HCT116 (cell line): ENCODE data around the gene OTULINL. TPM values are rescaled to one million over a fixed set of nuclear protein-coding genes. Genes with fewer than 3 reads are reported as not detected.

Experiments
- ATAC-seq: fragments of 200-7000 bp; cut with Tn5 transposase; 2 replicates; pipeline ENCODE4 v1.9.1; 2020; ENCODE audit warnings: mild to moderate bottlenecking, moderate library complexity
- BruUV-seq: library from RNA; stranded (reverse); fragments of 400-500 nt; replicated peaks from 2 replicates; lab custom pipeline; 2021; lab: Mats Ljungman, UMichigan
- CTCF ChIA-PET: fragments of 300-600 bp; sonication (Branson Sonifier 250); formaldehyde crosslinking; loops from one replicate; lab custom pipeline; 2021; ENCODE audit warnings: antibody characterized with exemption; lab: Charles Lee
- POLR2A ChIA-PET: fragments of 300-600, 350-600 bp; sonication (Branson Sonifier 250); formaldehyde crosslinking; loops from one replicate; lab custom pipeline; 2021; ENCODE audit warnings: antibody characterized with exemption; lab: Charles Lee
- RAD21 ChIA-PET, 2 experiments: fragments of 300-600 bp; sonication (Branson Sonifier 250); formaldehyde crosslinking; loops; one replicate each; lab custom pipeline; 2023; ENCODE audit warnings: low total read pairs in 2 of 2; ENCODE audit not compliant: uncharacterized antibody in 2 of 2, unreplicated experiment in 2 of 2, low non-redundant PET in 1 of 2; lab: Charles Lee
- DNase-seq: peaks from one replicate; pipeline ENCODE4 v3.0.0-alpha.2; 2010; ENCODE audit warnings: low read depth, low spot score
- H2AFZ ChIP-seq: fragments of 200-600 bp; shearing (Covaris generic), sonication (generic); 2 replicates; pipeline ENCODE4 v1.6.1; 2017; ENCODE audit warnings: low read depth, mixed run types, mixed read lengths, antibody characterized with exemption, low read length; ENCODE audit not compliant: poor library complexity, severe bottlenecking
- H3K27ac ChIP-seq: 2 replicates; pipeline ENCODE4 v1.5.1; 2012; ENCODE audit warnings: low read depth, low read length
- H3K27me3 ChIP-seq: fragments of 200-600 bp; sonication (generic); 2 replicates; pipeline ENCODE4 v1.6.1; 2016; ENCODE audit warnings: mixed run types, low read length, mixed read lengths; ENCODE audit not compliant: insufficient read depth
- H3K36me3 ChIP-seq, 2 experiments: fragments of 200-500 bp in 1 of 2; fragments of 200-600 bp in 1 of 2; sonication (Bioruptor generic) in 1 of 2; sonication (generic) in 1 of 2; 2 replicates each; pipeline versions ENCODE4 v1.5.1 to v1.6.1; 2014 to 2016; ENCODE audit warnings: low read length in 2 of 2, inconsistent platforms in 1 of 2, mixed read lengths in 1 of 2, mixed run types in 1 of 2; ENCODE audit not compliant: insufficient read depth in 2 of 2, control insufficient read depth in 1 of 2
- H3K4me1 ChIP-seq, 2 experiments: fragments of 200-600 bp in 1 of 2; sonication (generic) in 1 of 2; 2 replicates each; pipeline versions ENCODE4 v1.5.1 to v1.6.1; 2012 to 2017; ENCODE audit warnings: low read length in 2 of 2, inconsistent platforms in 1 of 2, mild to moderate bottlenecking in 1 of 2, mixed read lengths in 1 of 2, mixed run types in 1 of 2, moderate library complexity in 1 of 2; ENCODE audit not compliant: insufficient read depth in 2 of 2, control insufficient read depth in 1 of 2
- H3K4me2 ChIP-seq: fragments of 200-600 bp; sonication (generic); 2 replicates; pipeline ENCODE4 v1.6.1; 2017; ENCODE audit warnings: mixed run types, low read length, mixed read lengths
- H3K4me3 ChIP-seq, 2 experiments: fragments of 200-600 bp in 1 of 2; sonication (generic) in 1 of 2; replicated peaks in 1 of 2; 2 replicates each; pipeline ENCODE4 v1.5.1; 2011 to 2016; ENCODE audit warnings: low read length in 2 of 2, control low read depth in 1 of 2, low read depth in 1 of 2, mild to moderate bottlenecking in 1 of 2, mixed read lengths in 1 of 2, mixed run types in 1 of 2
- H3K79me2 ChIP-seq: fragments of 200-600 bp; sonication (generic); 2 replicates; pipeline ENCODE4 v1.6.1; 2017; ENCODE audit warnings: mild to moderate bottlenecking, mixed run types, low read length, moderate library complexity, mixed read lengths; ENCODE audit not compliant: insufficient read depth
- H3K9ac ChIP-seq: fragments of 200-600 bp; sonication (generic); 2 replicates; pipeline ENCODE4 v1.6.1; 2016; ENCODE audit warnings: low read length, mixed read lengths
- H3K9me2 ChIP-seq: fragments of 200-600 bp; sonication (generic), shearing (Covaris generic); 2 replicates; pipeline ENCODE4 v1.6.1; 2017; ENCODE audit warnings: mixed run types, mild to moderate bottlenecking, moderate library complexity; ENCODE audit not compliant: insufficient read depth
- H3K9me3 ChIP-seq, 2 experiments: fragments of 200-500 bp in 1 of 2; fragments of 200-600 bp in 1 of 2; sonication (Bioruptor generic) in 1 of 2; sonication (generic) in 1 of 2; 2 replicates each; pipeline ENCODE4 v1.6.1; 2014 to 2017; ENCODE audit warnings: low read length in 2 of 2, mixed read lengths in 2 of 2, inconsistent platforms in 1 of 2, low read depth in 1 of 2, mild to moderate bottlenecking in 1 of 2, mixed run types in 1 of 2, moderate library complexity in 1 of 2; ENCODE audit not compliant: control insufficient read depth in 1 of 2, insufficient read depth in 1 of 2
- H4K20me1 ChIP-seq: fragments of 200-600 bp; sonication (generic), shearing (Covaris generic); 2 replicates; pipeline ENCODE4 v1.6.1; 2017; ENCODE audit warnings: mixed run types, mild to moderate bottlenecking, moderate library complexity; ENCODE audit not compliant: insufficient read depth
- CBX3 ChIP-seq: IDR thresholded peaks from 2 replicates; pipeline ENCODE4 v1.6.1; 2012; ENCODE audit warnings: low read depth
- CEBPB ChIP-seq: IDR thresholded peaks from 2 replicates; pipeline ENCODE4 v1.6.1; 2012; ENCODE audit warnings: low read depth
- ELF1 ChIP-seq: IDR thresholded peaks from 2 replicates; pipeline ENCODE4 v1.6.1; 2012; ENCODE audit warnings: low read depth, borderline replicate concordance
- EZH2 ChIP-seq: fragments of 200-600 bp; sonication (generic); IDR thresholded peaks from 2 replicates; pipeline ENCODE4 v1.6.1; 2017; ENCODE audit warnings: antibody characterized with exemption, mixed run types
- FOSL1 ChIP-seq: IDR thresholded peaks from 2 replicates; pipeline ENCODE4 v1.6.1; 2012; ENCODE audit warnings: low read depth
- JUND ChIP-seq: IDR thresholded peaks from 2 replicates; pipeline ENCODE4 v1.6.1; 2012
- POLR2AphosphoS5 ChIP-seq: IDR thresholded peaks from 2 replicates; pipeline ENCODE4 v1.6.1; 2011; ENCODE audit warnings: mild to moderate bottlenecking, low read depth, low read length, moderate library complexity
- RAD21 ChIP-seq: IDR thresholded peaks from 2 replicates; pipeline ENCODE4 v1.6.1; 2012; ENCODE audit warnings: low read depth, mild to moderate bottlenecking
- SIN3A ChIP-seq: IDR thresholded peaks from 2 replicates; pipeline ENCODE4 v1.6.1; 2012; ENCODE audit warnings: low read depth
- SP1 ChIP-seq: IDR thresholded peaks from 2 replicates; pipeline ENCODE4 v1.6.1; 2012; ENCODE audit warnings: low read depth
- SRF ChIP-seq: IDR thresholded peaks from 2 replicates; pipeline ENCODE4 v1.6.1; 2012; ENCODE audit warnings: low read depth
- TCF7L2 ChIP-seq: IDR thresholded peaks from 2 replicates; pipeline ENCODE4 v1.7.0; 2011; ENCODE audit warnings: borderline replicate concordance, inconsistent platforms; ENCODE audit not compliant: insufficient read depth, insufficient read length; ENCODE audit errors: extremely low read depth
- YY1 ChIP-seq: IDR thresholded peaks from 2 replicates; pipeline ENCODE4 v1.6.1; 2011; ENCODE audit warnings: low read length, low read depth, moderate library complexity, mild to moderate bottlenecking; ENCODE audit not compliant: insufficient replicate concordance; ENCODE audit errors: extremely low read depth
- ZFX ChIP-seq: fragments of 450-650 bp; IDR thresholded peaks from 2 replicates; pipeline ENCODE4 v1.6.1; 2017
- ZNF274 ChIP-seq: fragments of 200-500 bp; sonication (Bioruptor generic); IDR thresholded peaks from 2 replicates; pipeline ENCODE4 v1.6.1; 2014; ENCODE audit warnings: mild to moderate bottlenecking, low read depth, low read length, inconsistent platforms
- intact Hi-C: fragments of 100-400 bp; cut with micrococcal nuclease; formaldehyde crosslinking; loops from 2 replicates; pipeline ENCODE4 v1.10.0; 2022
- total RNA-seq: library from RNA; stranded (reverse); gene quantifications from one replicate; pipeline ENCODE4 v1.2.1, GENCODE V29; 2021; ENCODE audit not compliant: unreplicated experiment
- TF ChIP-seq, protein P1 (sequence below): IDR thresholded peaks from 2 replicates; pipeline ENCODE4 v1.6.1; 2012
- TF ChIP-seq, protein P2 (sequence below): IDR thresholded peaks from 2 replicates; pipeline ENCODE4 v1.6.1; 2012
- TF ChIP-seq, protein P3 (sequence below), 3 experiments: fragments of 200-600 bp in 1 of 3; sonication (generic) in 1 of 3; IDR thresholded peaks in 2 of 3; conservative IDR thresholded peaks in 1 of 3; 2 replicates each; pipeline ENCODE4 v1.5.1; 2012 to 2017; ENCODE audit warnings: low read depth in 2 of 3, low read length in 2 of 3, antibody characterized with exemption in 1 of 3, borderline replicate concordance in 1 of 3, control low read depth in 1 of 3, mild to moderate bottlenecking in 1 of 3, mixed read lengths in 1 of 3, mixed run types in 1 of 3, moderate library complexity in 1 of 3; ENCODE audit not compliant: insufficient read depth in 1 of 3
- TF ChIP-seq, protein P4 (sequence below): IDR thresholded peaks from 2 replicates; pipeline ENCODE4 v1.6.1; 2011; ENCODE audit warnings: mild to moderate bottlenecking, low read length, moderate library complexity; ENCODE audit not compliant: insufficient replicate concordance; ENCODE audit errors: extremely low read depth

OTULINL gene
- total RNA-seq, 1 experiment from 2014 or later = 8.8 TPM

DNA sequence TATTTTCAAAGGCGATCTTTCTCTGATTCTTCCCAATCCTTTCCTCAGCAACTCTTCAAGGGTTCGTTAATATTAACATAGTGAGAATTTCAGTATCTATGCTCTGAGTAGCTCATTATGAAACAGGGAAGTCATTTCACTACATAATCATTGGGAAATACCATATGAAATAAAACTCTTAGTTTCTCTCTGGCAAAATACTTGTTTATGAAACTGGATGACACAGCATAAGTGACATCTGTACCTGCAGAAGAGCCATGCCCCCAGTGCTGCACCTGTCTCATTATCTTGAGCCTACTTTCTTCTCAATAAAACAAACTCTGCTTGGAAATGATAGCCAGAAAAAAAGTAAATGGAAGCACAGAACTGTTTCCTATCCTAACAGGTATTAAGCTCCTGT is 49.1 kb downstream of the OTULINL start (continued):
- no peak for TF ChIP-seq RAD21
- TF ChIP-seq JUND = no peak
- no peak for TF ChIP-seq TCF7L2
- no peak for TF ChIP-seq ZNF274
- TF ChIP-seq, protein P1, sequence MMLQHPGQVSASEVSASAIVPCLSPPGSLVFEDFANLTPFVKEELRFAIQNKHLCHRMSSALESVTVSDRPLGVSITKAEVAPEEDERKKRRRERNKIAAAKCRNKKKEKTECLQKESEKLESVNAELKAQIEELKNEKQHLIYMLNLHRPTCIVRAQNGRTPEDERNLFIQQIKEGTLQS = no peak
- TF ChIP-seq, protein P2, sequence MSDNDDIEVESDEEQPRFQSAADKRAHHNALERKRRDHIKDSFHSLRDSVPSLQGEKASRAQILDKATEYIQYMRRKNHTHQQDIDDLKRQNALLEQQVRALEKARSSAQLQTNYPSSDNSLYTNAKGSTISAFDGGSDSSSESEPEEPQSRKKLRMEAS = no peak
- no peak for TF ChIP-seq SIN3A
- TF ChIP-seq FOSL1 = no peak
- no peak for TF ChIP-seq ZFX

DNA sequence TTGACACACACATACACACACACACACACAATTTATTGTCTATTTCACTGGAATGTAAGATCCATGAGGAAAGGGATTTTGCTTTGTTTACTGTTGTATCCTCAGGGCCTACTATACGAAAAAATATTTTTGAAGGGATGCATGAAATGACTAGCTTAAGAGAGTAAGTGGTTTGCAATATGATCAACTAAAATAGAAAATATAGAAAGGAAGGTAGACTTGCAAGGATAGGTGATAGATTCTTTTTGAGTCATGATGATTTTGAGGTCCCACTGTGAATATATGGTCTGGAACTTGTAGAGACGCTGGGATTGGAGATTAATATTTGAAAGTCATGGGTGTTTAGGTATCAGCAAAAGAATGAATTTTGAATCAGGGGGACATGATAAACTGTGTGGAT is 54.1 kb downstream of the OTULINL start:
- POLR2A ChIA-PET = no interaction called here
- H3K79me2 ChIP-seq = no peaks in the 10 kb centered on the region
- H3K27ac ChIP-seq = no peak overlapping the region
- no TSS peak for BruUV-seq
- H3K36me3 ChIP-seq = no peaks in the 10 kb centered on the region
- TF ChIP-seq, protein P3, sequence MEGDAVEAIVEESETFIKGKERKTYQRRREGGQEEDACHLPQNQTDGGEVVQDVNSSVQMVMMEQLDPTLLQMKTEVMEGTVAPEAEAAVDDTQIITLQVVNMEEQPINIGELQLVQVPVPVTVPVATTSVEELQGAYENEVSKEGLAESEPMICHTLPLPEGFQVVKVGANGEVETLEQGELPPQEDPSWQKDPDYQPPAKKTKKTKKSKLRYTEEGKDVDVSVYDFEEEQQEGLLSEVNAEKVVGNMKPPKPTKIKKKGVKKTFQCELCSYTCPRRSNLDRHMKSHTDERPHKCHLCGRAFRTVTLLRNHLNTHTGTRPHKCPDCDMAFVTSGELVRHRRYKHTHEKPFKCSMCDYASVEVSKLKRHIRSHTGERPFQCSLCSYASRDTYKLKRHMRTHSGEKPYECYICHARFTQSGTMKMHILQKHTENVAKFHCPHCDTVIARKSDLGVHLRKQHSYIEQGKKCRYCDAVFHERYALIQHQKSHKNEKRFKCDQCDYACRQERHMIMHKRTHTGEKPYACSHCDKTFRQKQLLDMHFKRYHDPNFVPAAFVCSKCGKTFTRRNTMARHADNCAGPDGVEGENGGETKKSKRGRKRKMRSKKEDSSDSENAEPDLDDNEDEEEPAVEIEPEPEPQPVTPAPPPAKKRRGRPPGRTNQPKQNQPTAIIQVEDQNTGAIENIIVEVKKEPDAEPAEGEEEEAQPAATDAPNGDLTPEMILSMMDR (IDR thresholded peaks at IDR 0.05 in 2 of 3, conservative IDR thresholded peaks at IDR 0.05 in 1 of 3; ENCODE audit: borderline replicate concordance in 1 of 3, insufficient read depth in 1 of 3, low read depth in 2 of 3, low read length in 2 of 3) = no peak
- TF ChIP-seq JUND (no peak), RAD21 (no peak), SRF (no peak), POLR2AphosphoS5 (no peak), ZFX (no peak), CEBPB (no peak), SP1 (no peak), SIN3A (no peak), ELF1 (no peak), YY1 (no peak), ZNF274 (no peak), TCF7L2 (no peak), EZH2 (no peak), FOSL1 (no peak), CBX3 (no peak)
- TF ChIP-seq, protein P2 = no peak
- TF ChIP-seq, protein P4, sequence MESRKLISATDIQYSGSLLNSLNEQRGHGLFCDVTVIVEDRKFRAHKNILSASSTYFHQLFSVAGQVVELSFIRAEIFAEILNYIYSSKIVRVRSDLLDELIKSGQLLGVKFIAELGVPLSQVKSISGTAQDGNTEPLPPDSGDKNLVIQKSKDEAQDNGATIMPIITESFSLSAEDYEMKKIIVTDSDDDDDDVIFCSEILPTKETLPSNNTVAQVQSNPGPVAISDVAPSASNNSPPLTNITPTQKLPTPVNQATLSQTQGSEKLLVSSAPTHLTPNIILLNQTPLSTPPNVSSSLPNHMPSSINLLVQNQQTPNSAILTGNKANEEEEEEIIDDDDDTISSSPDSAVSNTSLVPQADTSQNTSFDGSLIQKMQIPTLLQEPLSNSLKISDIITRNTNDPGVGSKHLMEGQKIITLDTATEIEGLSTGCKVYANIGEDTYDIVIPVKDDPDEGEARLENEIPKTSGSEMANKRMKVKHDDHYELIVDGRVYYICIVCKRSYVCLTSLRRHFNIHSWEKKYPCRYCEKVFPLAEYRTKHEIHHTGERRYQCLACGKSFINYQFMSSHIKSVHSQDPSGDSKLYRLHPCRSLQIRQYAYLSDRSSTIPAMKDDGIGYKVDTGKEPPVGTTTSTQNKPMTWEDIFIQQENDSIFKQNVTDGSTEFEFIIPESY = no peak
- TF ChIP-seq, protein P1 = no peak
- no peaks in the 10 kb centered on the region for H3K4me1 ChIP-seq
- H2AFZ ChIP-seq = no peak overlapping the region
- H3K27me3 ChIP-seq = peaks cover 20% of the 10 kb centered on the region
- H4K20me1 ChIP-seq = no peaks in the 10 kb centered on the region
- ATAC-seq = no peak
- RAD21 ChIA-PET = no interaction called here
- H3K4me2 ChIP-seq = no peak overlapping the region
- no peaks in the 10 kb centered on the region for H3K9me3 ChIP-seq
- no peak overlapping the region for H3K9ac ChIP-seq
- intact Hi-C loops = no loop called here
- CTCF ChIA-PET = no interaction called here
- no peak overlapping the region for H3K4me3 ChIP-seq
- no peak for DNase-seq
- H3K9me2 ChIP-seq = no peaks in the 10 kb centered on the region
